IPS-11a (cell line): ENCODE measurements around the gene KPNA5.

Experiments used
- H3K4me3 ChIP-seq: one replicate; pipeline ENCODE4 v1.5.1; 2013; ENCODE audit warnings: low read depth, low read length, control low read depth

KPNA5 gene

GRCh38 chr6:116779573-116780164 is 98.7 kb downstream of the KPNA5 start:
- H3K4me3 ChIP-seq: no peak overlapping the region

- no peak overlapping the region for H3K4me3 ChIP-seq
Measured at GRCh38 chr6:116783852-116784251, 102.8 kb downstream of the KPNA5 start.
